Activated CD4-positive, alpha-beta T cell treated with anti-CD3 and anti-CD28 coated beads for 36 hours (primary cell): ENCODE results near the gene TNFRSF1B. TPM values are rescaled to one million over a fixed set of nuclear protein-coding genes. Genes with fewer than 3 reads are reported as not detected.

Source experiments
- ATAC-seq: fragments of 200-7000 bp; cut with Tn5 transposase; one replicate; pipeline ENCODE4 v1.10.0; 2021; ENCODE audit warnings: mild to moderate bottlenecking, moderate library complexity
- CTCF ChIA-PET: fragments of 350-600 bp; sonication (Branson Sonifier 250); formaldehyde crosslinking; loops from one replicate; lab custom pipeline; 2021; ENCODE audit warnings: antibody characterized with exemption; lab: Charles Lee
- POLR2A ChIA-PET: fragments of 350-600 bp; sonication (Branson Sonifier 250); formaldehyde crosslinking; loops from one replicate; lab custom pipeline; 2021; ENCODE audit warnings: antibody characterized with exemption, inconsistent platforms; lab: Charles Lee
- DNase-seq: peaks from one replicate; pipeline ENCODE4 v3.0.0-alpha.2; 2020
- H3K27ac Mint-ChIP-seq: one replicate; pipeline ENCODE4 v1.8.0; 2021; ENCODE audit warnings: mixed read lengths
- H3K27me3 Mint-ChIP-seq: one replicate; pipeline ENCODE4 v1.8.0; 2021; ENCODE audit warnings: mixed read lengths
- H3K36me3 Mint-ChIP-seq: one replicate; pipeline ENCODE4 v1.8.0; 2021; ENCODE audit warnings: low read depth, mixed read lengths
- H3K4me1 Mint-ChIP-seq: one replicate; pipeline ENCODE4 v1.8.0; 2021; ENCODE audit warnings: mixed read lengths
- H3K4me3 Mint-ChIP-seq: one replicate; pipeline ENCODE4 v1.8.0; 2021; ENCODE audit warnings: mild to moderate bottlenecking, moderate library complexity, mixed read lengths
- H3K9me3 Mint-ChIP-seq: one replicate; pipeline ENCODE4 v1.8.0; 2021; ENCODE audit warnings: low read depth, mixed read lengths
- intact Hi-C, 2 experiments: fragments of 100-400 bp; cut with DNase I in 1 of 2; cut with micrococcal nuclease in 1 of 2; formaldehyde crosslinking; loops; one replicate each; pipeline versions ENCODE4 v1.14.2 to v1.15.1; 2022 to 2024; cut with DNase I, micrococcal nuclease
- total RNA-seq, 2 experiments: library from RNA; stranded (reverse); gene quantifications; one replicate each; pipeline ENCODE4 v1.2.3, GENCODE V29; 2021

The TNFRSF1B gene
- total RNA-seq, 2 experiments from 2014 or later: 107 to 116 TPM

DNA sequence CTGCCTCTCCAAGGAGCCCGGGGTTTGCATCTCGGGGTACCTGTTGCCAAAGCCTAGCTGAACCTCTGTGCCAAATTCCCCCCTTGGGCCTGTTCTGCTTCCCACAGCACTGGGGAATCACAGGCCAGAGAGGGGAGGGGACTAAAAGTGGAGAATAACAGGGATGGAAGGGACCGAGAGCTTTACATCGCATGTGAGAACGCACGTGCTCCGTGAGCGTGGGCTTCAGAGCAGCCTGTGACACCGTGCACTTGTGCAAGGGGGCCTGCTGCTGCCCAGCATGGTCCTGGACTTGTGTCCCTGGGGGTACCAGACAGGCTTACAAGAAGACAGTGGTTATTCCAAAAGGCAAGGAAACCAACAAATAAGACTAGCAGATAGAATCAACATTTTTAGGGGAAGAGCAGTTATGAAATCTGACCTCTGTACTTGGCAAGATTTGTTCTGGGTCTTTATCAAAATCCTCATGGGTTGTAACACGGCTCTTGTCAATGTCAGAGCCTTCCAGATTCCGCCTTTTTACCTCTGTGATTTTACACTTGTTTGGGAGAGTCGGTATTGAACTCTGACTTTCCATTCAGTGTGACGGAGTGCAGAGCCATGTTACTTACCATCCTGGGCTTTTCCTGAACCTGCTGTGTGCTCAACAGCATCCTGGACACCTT, 36.2 kb upstream of the TNFRSF1B start:
- Mint-ChIP-seq H3K27me3 (no peaks in the 10 kb centered on the region), H3K36me3 (peaks cover 6% of the 10 kb centered on the region), H3K4me1 (peaks cover 56% of the 10 kb centered on the region), H3K27ac (no peak overlapping the region), H3K9me3 (no peaks in the 10 kb centered on the region), H3K4me3 (no peak overlapping the region)
- intact Hi-C loops: no loop called here
- ChIA-PET CTCF (interaction anchor here (0.7 to 1.0 kb wide), 3 partner anchors 49 to 346 kb away, joined by 3 to 4 read pairs (median 3); no protein-coding TSS in a partner anchor), POLR2A (no interaction called here)
- ATAC-seq: no peak
- DNase-seq: no peak

DNA sequence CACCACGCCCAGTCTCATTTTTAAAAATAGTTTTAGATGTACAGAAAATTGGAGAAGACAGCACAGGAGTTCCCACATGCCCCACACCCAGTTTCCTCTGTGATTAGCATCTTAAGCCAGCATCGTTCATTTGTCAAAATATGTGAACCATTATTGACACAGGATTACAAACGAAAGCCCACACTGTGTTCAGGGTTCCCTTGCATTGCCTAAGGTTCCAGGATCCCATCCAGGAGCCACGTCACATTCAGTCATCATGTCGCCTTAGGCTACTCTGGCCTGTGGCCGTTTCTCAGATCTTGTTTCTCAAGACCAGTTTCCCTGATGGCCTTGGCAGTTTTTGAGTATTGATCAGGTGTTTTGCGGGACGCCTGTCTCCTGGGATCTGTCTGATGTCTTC, 34.7 kb upstream of the TNFRSF1B start:
- intact Hi-C loops: no loop called here

DNA sequence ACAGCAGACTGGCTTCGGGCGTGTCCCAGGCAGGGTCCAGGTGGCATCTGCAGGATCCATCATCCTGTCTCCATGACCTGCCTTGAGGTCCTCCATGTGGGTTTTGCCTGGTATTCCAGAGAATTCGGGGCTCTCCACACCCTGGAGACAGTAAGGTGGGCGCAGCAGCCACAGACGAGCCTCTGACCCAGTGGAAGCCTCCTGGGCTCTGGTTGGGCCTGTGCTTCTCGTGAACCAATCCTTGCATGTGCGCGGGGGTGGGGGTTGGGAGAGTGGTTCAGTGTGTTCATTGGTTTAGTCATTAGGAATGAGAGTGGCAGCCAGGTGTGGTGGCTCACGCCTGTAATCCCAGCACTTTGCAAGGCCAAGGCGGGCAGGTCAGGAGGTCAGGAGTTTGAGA, 32.1 kb upstream of the TNFRSF1B start:
- peaks cover 5% of the 10 kb centered on the region for H3K36me3 Mint-ChIP-seq
- intact Hi-C loops: no loop called here
- ATAC-seq (no peak), DNase-seq (no peak)
- no peaks in the 10 kb centered on the region for H3K9me3 Mint-ChIP-seq
- H3K27me3 Mint-ChIP-seq: no peaks in the 10 kb centered on the region
- no peak overlapping the region for H3K27ac Mint-ChIP-seq
- ChIA-PET CTCF (interaction anchor here (0.7 to 1.0 kb wide), 3 partner anchors 9 to 12 kb away, joined by 3 to 6 read pairs (median 3); no protein-coding TSS in a partner anchor), POLR2A (no interaction called here)
- no peak overlapping the region for H3K4me3 Mint-ChIP-seq
- peaks cover 27% of the 10 kb centered on the region for H3K4me1 Mint-ChIP-seq

More for the DNA sequence above, 34.7 kb upstream of the TNFRSF1B start:
- Mint-ChIP-seq H3K4me1 (peaks cover 41% of the 10 kb centered on the region), H3K4me3 (no peak overlapping the region), H3K27me3 (no peaks in the 10 kb centered on the region), H3K27ac (peak overlapping the region; percentile 60), H3K36me3 (peaks cover 5% of the 10 kb centered on the region), H3K9me3 (no peaks in the 10 kb centered on the region)
- CTCF ChIA-PET: interaction anchor here (0.6 kb wide), 2 partner anchors 61 to 198 kb away, joined by 3 read pairs; partner anchors contain the start of gene PLOD1
- ATAC-seq (no peak), DNase-seq (no peak)
- POLR2A ChIA-PET: no interaction called here

DNA sequence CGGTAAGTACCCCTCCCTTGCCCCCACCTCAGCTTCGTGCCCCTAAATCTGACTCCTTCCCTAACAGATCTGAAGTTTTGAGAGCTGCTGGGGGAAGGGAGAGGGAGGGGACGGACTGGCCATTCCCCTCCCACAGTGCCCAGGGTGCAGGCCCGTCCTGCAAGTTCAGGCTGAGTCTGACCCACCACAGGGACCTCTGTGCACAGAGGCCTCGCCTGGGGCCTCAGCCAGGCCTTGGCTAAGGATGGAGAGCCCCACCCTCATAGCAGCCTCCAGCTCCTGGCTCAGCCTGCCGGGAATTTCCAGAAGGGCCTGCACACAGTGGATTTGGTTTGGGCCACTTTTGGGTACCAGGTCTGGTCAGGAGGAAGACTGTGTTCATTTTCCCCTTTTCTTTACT, 31.2 kb upstream of the TNFRSF1B start:
- intact Hi-C loops: no loop called here
- Mint-ChIP-seq H3K27ac (no peak overlapping the region), H3K4me1 (peaks cover 24% of the 10 kb centered on the region), H3K9me3 (no peaks in the 10 kb centered on the region), H3K4me3 (no peak overlapping the region), H3K27me3 (no peaks in the 10 kb centered on the region), H3K36me3 (peaks cover 5% of the 10 kb centered on the region)
- CTCF ChIA-PET: interaction anchor here (1.0 kb wide), 2 partner anchors 10 to 67 kb away, joined by 3 to 6 read pairs; no protein-coding TSS in a partner anchor
- DNase-seq (no peak), ATAC-seq (no peak)
- POLR2A ChIA-PET: no interaction called here

DNA sequence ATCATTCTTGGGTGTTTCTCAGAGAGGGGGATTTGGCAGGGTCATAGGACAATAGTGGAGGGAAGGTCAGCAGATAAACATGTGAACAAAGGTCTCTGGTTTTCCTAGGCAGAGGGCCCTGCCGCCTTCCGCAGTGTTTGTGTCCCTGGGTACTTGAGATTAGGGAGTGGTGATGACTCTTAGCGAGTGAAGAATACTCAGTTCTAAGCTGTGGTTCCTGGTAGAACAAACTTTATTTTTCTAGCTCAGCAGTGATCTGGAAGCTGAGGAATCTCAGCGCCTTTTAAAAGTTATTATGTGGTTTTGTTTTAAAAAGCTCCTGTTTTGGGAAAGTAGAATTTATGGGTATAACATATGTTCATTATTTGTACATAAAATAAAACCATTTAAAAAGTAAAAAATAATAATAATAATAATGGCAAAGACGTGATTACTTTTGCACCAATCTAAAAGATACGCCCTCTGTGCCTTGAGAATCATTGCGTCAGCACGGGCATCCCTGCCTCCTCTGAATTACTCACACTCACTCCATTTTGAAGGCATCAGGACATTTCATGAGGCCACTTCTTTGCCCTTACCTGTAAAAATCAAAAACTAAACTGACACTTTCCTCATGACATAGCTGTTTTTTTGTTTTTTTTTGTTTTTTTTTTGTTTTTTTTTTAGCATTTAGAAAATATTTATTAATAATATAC, 29.7 kb upstream of the TNFRSF1B start:
- no peaks in the 10 kb centered on the region for H3K9me3 Mint-ChIP-seq
- no peak overlapping the region for H3K4me3 Mint-ChIP-seq
- H3K27ac Mint-ChIP-seq: no peak overlapping the region
- peaks cover 5% of the 10 kb centered on the region for H3K36me3 Mint-ChIP-seq
- intact Hi-C loops: no loop called here
- no peak for DNase-seq
- ChIA-PET CTCF (interaction anchor here (0.9 to 1.6 kb wide), 4 partner anchors 12 to 96 kb away, joined by 3 to 11 read pairs (median 4); no protein-coding TSS in a partner anchor), POLR2A (interaction anchor here (0.9 kb wide), 1 partner anchor 228 kb away, joined by 4 read pairs; no protein-coding TSS in a partner anchor)
- no peaks in the 10 kb centered on the region for H3K27me3 Mint-ChIP-seq
- no peak for ATAC-seq
- H3K4me1 Mint-ChIP-seq: peaks cover 19% of the 10 kb centered on the region

DNA sequence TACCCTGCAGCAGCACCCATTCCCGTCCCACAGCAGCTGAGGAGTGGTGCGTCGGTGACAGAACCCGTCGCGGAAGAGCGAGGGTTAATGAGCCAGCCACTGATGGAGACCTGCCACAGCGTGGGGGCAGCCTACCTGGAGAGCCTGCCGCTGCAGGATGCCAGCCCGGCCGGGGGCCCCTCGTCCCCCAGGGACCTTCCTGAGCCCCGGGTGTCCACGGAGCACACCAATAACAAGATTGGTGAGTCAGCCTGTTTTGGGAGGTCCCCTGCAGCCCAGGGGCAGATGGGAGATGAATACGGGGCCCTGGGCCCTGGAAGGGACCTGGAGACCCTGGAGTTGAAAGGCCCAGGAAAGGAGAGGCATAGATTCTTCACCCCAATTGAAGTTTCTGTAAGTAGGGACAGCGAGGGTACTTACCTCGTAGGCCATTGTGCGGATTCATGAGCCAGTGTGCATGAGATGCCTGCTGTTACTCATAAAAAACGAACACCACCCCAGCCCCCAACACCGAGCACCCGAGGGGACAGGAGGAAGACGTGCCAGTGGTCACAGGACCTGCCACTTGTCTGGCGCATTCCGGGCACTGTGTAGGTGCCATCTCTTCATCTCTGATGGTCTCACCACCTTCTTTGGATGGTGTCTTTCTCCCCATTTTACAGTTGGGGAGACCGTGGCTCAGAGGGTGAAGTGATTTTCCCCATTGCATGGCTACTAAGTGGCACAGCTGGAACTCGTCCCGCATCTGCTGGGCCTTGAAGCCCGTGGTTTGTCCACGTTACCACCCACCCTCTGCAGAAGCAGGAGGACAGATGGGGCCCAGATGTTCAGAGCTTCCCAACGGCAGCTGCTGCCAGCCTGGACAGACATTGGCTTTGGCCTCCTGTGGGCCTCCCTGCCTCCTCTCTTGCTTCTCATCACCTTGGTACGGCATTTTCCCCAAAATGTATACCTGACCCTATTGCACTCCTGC, 28.3 kb upstream of the TNFRSF1B start:
- H3K4me1 Mint-ChIP-seq: peaks cover 13% of the 10 kb centered on the region
- H3K9me3 Mint-ChIP-seq: no peaks in the 10 kb centered on the region
- ChIA-PET POLR2A (no interaction called here), CTCF (interaction anchor here (0.7 to 2.6 kb wide), 4 partner anchors 11 to 437 kb away, joined by 3 to 11 read pairs (median 6); no protein-coding TSS in a partner anchor)
- intact Hi-C loops: no loop called here
- no peak overlapping the region for H3K4me3 Mint-ChIP-seq
- H3K36me3 Mint-ChIP-seq: peaks cover 5% of the 10 kb centered on the region
- H3K27ac Mint-ChIP-seq: no peak overlapping the region
- no peaks in the 10 kb centered on the region for H3K27me3 Mint-ChIP-seq
- DNase-seq (no peak), ATAC-seq (no peak)

DNA sequence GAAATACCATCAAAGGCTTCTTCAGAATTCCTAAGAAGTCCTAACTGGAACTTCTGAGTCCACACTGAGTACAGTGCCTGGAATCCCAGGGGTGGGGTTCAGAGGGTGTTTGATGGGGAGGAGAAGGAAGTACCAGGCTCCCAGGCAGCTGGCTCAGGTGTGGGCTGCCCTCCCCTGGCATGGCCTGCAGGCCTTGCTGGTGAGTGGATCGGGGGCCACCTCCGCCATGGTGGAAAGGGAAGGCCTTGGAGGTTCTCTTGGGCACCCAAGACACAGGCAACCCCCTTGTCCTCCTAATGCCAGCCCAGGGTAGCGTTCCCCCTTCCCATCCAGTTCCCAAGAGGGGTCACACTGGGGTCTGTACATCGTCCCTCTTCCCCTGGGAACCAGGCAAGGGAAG, 26.8 kb upstream of the TNFRSF1B start:
- ChIA-PET POLR2A (no interaction called here), CTCF (interaction anchor here (0.9 to 2.6 kb wide), 3 partner anchors 13 to 47 kb away, joined by 3 to 7 read pairs (median 3); no protein-coding TSS in a partner anchor)
- H3K9me3 Mint-ChIP-seq: no peaks in the 10 kb centered on the region
- intact Hi-C loops: no loop called here
- H3K27me3 Mint-ChIP-seq: no peaks in the 10 kb centered on the region
- no peaks in the 10 kb centered on the region for H3K36me3 Mint-ChIP-seq
- H3K27ac Mint-ChIP-seq: no peak overlapping the region
- ATAC-seq: no peak
- peaks cover 16% of the 10 kb centered on the region for H3K4me1 Mint-ChIP-seq
- DNase-seq: no peak
- no peak overlapping the region for H3K4me3 Mint-ChIP-seq

DNA sequence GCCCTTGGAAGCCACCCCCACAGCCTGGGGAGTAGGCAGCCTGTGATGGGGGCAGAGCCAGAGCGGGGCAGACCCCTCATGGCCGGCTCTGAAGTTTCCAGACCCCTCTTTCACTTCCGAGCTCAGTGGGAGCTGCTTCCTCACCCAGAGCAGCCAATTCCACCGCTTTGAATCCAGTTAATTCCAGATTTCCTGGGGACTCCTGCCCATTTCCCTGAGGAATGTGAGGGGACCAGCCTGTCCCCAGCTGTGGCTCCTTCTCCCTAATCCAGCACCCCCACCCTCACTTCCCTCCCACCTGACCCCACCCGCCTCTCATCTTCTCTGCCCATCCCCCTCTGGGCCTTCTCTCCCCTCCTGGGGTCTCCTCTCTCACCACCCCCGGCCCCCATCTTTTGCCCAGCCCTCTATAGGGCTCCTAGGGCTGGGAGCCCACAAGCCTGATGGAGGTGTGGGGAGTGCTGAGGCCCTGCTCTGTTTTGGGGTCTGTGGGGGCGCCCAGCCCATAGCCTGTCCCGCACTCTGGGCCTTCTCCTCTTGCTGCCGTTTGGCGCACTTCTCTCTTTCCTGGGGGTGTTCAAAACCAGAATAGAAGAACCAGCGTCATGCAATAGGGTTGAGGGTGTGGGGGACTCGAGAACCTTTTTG, 26.2 kb upstream of the TNFRSF1B start:
- intact Hi-C loops: no loop called here
- H3K27ac Mint-ChIP-seq: no peak overlapping the region
- ChIA-PET CTCF (interaction anchor here (1.0 to 2.6 kb wide), 3 partner anchors 13 to 60 kb away, joined by 3 to 7 read pairs (median 3); no protein-coding TSS in a partner anchor), POLR2A (no interaction called here)
- H3K27me3 Mint-ChIP-seq: no peaks in the 10 kb centered on the region
- DNase-seq (no peak), ATAC-seq (no peak)
- H3K4me1 Mint-ChIP-seq: peaks cover 16% of the 10 kb centered on the region
- no peaks in the 10 kb centered on the region for H3K9me3 Mint-ChIP-seq
- no peak overlapping the region for H3K4me3 Mint-ChIP-seq
- H3K36me3 Mint-ChIP-seq: no peaks in the 10 kb centered on the region

DNA sequence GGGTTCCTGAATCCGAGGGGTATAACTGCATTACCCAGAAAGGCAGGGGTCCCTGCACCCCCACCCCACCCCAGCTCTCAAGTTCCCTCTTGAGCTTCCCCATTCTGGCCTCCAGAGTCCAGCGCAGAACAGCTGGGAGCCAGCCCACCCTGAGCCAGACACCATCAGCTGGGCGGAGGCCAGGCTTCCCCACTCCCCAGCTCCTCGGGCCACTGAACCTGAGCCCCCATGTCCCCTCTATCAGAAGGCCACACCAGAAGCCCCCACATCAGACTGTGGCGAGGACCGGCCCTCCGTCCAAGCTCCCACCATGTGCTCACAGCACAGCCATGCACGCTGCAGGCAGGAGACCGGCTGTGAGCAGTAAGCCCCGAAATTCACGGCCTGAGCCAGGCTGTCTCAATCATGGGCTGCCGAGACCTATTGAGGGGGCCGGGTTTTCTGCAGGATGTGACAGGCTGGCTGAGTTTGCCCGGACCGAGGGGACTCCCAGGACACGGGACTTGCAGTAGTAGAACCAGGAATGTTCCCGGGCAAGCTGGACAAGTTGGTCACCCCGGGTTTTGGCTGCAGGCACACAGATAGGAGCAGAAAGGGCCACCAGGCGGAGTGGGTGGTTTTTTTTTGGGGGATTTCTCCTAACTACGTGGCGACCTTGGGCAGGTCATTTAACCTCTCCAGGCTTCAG, 25.5 kb upstream of the TNFRSF1B start:
- ChIA-PET POLR2A (no interaction called here), CTCF (interaction anchor here (0.6 to 3.1 kb wide), 4 partner anchors 14 to 235 kb away, joined by 3 to 13 read pairs (median 5); no protein-coding TSS in a partner anchor)
- H3K9me3 Mint-ChIP-seq: no peaks in the 10 kb centered on the region
- no peaks in the 10 kb centered on the region for H3K27me3 Mint-ChIP-seq
- peaks cover 19% of the 10 kb centered on the region for H3K4me1 Mint-ChIP-seq
- intact Hi-C loops: no loop called here
- H3K36me3 Mint-ChIP-seq: no peaks in the 10 kb centered on the region
- no peak overlapping the region for H3K4me3 Mint-ChIP-seq
- DNase-seq (no peak), ATAC-seq (no peak)
- no peak overlapping the region for H3K27ac Mint-ChIP-seq
